AG04449 (cell line): Measurements from ENCODE around the gene ARHGAP26.

ENCODE experiments used
- CTCF ChIA-PET: fragments of 350-600 bp; formaldehyde crosslinking; extraction: SDS; loops from one replicate; lab custom pipeline; 2021; ENCODE audit warnings: antibody characterized with exemption; lab: Yijun Ruan, JAX
- POLR2A ChIA-PET: fragments of 400-600, 350-600 bp; formaldehyde crosslinking; extraction: SDS; loops from one replicate; lab custom pipeline; 2020; ENCODE audit warnings: antibody characterized with exemption, inconsistent platforms; lab: Yijun Ruan, JAX
- DNase-seq: peaks from one replicate; pipeline ENCODE4 v3.0.0-alpha.2; 2010; ENCODE audit warnings: low read depth, low spot score
- H3K4me3 ChIP-seq: 2 replicates; pipeline ENCODE4 v1.5.1; 2011; ENCODE audit warnings: low read depth, mild to moderate bottlenecking, control low read depth, low read length
- TF ChIP-seq, protein P1 (sequence below): IDR thresholded peaks from one replicate; pipeline ENCODE4 v1.5.1; 2011; ENCODE audit warnings: mild to moderate bottlenecking, moderate library complexity, low read length, control low read depth, inconsistent platforms; ENCODE audit not compliant: insufficient read depth; ENCODE audit errors: missing control alignments

ARHGAP26 gene

DNA sequence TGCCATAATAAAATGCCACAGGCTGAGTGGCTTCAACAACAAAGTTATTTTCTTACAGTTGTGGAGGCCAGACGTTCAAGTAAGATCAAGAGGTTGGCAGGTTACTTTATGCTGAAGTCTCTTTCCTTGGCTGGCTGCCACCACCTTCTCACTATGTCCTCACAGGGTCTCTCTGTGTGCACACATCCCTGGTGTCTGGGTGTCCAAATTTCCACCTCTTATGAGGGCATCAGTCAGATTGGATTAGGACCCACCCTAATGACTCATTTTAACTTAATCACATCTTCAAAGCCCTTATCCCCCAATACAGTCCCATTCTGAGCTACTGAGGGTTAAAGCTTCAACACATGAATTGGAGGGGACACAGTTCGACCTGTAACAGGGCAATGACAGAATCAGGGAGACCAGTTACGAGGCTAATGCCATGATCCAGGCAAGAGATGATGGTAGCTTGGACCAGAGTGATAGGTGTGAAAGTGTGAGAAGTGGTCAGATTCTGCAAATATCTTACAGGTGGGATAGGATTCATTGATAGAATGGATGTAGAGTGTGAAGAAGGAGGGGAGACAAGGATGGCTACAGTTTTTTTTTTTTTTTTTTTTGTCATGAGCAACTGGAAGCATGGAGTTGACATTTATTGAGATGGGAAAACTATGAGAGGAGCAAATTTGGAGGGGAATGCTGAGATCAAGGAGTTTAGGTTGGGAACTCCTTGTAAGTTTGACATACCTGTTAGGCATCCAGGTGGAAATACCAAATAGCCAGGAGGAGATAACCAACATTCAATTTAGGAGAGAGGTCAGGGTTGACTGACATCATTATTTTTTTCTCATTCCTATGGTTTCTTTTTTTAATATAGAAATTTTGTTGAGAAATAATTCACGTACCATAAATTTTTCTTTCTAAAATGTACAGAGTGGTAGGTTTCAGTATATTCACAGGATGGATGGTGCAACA is 44.7 kb upstream of the ARHGAP26 start:
- no peak overlapping the region for H3K4me3 ChIP-seq
- ChIA-PET CTCF (interaction anchor here (1.7 to 30.9 kb wide), 4 partner anchors 8 to 155 kb away, joined by 9 to 2759 read pairs (median 58); no protein-coding TSS in a partner anchor), POLR2A (no interaction called here)
- no peak for DNase-seq
- TF ChIP-seq, protein P1, sequence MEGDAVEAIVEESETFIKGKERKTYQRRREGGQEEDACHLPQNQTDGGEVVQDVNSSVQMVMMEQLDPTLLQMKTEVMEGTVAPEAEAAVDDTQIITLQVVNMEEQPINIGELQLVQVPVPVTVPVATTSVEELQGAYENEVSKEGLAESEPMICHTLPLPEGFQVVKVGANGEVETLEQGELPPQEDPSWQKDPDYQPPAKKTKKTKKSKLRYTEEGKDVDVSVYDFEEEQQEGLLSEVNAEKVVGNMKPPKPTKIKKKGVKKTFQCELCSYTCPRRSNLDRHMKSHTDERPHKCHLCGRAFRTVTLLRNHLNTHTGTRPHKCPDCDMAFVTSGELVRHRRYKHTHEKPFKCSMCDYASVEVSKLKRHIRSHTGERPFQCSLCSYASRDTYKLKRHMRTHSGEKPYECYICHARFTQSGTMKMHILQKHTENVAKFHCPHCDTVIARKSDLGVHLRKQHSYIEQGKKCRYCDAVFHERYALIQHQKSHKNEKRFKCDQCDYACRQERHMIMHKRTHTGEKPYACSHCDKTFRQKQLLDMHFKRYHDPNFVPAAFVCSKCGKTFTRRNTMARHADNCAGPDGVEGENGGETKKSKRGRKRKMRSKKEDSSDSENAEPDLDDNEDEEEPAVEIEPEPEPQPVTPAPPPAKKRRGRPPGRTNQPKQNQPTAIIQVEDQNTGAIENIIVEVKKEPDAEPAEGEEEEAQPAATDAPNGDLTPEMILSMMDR, result no peak

GRCh38 chr5:142726188-142726731 is 43.9 kb upstream of the ARHGAP26 start:
- H3K4me3 ChIP-seq, result no peak overlapping the region
- POLR2A ChIA-PET, result no interaction called here
- TF ChIP-seq, protein P1, result no peak
- peak; percentile 73 for DNase-seq
- CTCF ChIA-PET, result interaction anchor here (1.1 to 4.7 kb wide), 5 partner anchors 8 to 154 kb away, joined by 3 to 33 read pairs (median 9); no protein-coding TSS in a partner anchor

DNA sequence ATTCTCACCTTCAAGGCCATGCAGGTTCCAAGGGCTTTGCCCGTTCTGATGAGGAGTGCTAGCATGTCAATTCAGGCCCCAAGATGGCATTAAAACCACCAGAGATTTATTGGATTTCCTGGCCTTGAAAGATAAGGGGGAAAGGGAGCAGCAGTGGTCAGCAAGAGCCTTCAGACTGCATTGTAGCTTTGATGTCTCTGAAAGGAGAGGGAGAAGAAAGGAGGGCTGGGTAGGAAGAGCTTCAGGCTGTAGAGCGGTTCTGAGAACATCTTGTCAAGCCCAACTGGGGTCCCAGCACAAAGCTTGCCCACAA is 42.5 kb upstream of the ARHGAP26 start:
- POLR2A ChIA-PET, result no interaction called here
- CTCF ChIA-PET, result interaction anchor here (1.3 to 4.7 kb wide), 6 partner anchors 10 to 161 kb away, joined by 4 to 33 read pairs (median 8); no protein-coding TSS in a partner anchor
- DNase-seq, result no peak
- TF ChIP-seq, protein P1, result no peak
- no peak overlapping the region for H3K4me3 ChIP-seq

GRCh38 chr5:142735323-142736246 is 34.6 kb upstream of the ARHGAP26 start:
- ChIA-PET CTCF (interaction anchor here (1.5 to 8.0 kb wide), 2 partner anchors 12 to 20 kb away, joined by 9 to 87 read pairs; no protein-coding TSS in a partner anchor), POLR2A (no interaction called here)
- TF ChIP-seq, protein P1, result no peak
- no peak for DNase-seq
- no peak overlapping the region for H3K4me3 ChIP-seq

GRCh38 chr5:142736247-142736632 is 33.9 kb upstream of the ARHGAP26 start:
- no peak for DNase-seq
- TF ChIP-seq, protein P1, result no peak
- CTCF ChIA-PET, result interaction anchor here (1.1 to 8.0 kb wide), 4 partner anchors 11 to 131 kb away, joined by 3 to 87 read pairs (median 6); no protein-coding TSS in a partner anchor
- no peak overlapping the region for H3K4me3 ChIP-seq
- POLR2A ChIA-PET, result interaction anchor here (0.6 kb wide), 1 partner anchor 105 kb away, joined by 3 read pairs; no protein-coding TSS in a partner anchor
